Neural cell (in vitro differentiated cells): ENCODE results near the gene BRINP2.

Experiments used
- POLR2AphosphoS5 ChIP-seq: IDR thresholded peaks from 2 replicates; pipeline ENCODE4 v1.6.1; 2012
- REST ChIP-seq: IDR thresholded peaks from 2 replicates; pipeline ENCODE4 v1.6.1; 2012; ENCODE audit warnings: borderline replicate concordance
- SMC3 ChIP-seq: fragments of 450-650 bp; conservative IDR thresholded peaks from 2 replicates; pipeline ENCODE4 v1.6.1; 2014; ENCODE audit warnings: antibody characterized with exemption, mild to moderate bottlenecking, moderate library complexity; ENCODE audit not compliant: poor library complexity
- TF ChIP-seq, protein P1 (sequence below): fragments of 450-650 bp; IDR thresholded peaks from 2 replicates; pipeline ENCODE4 v1.5.1; 2014; ENCODE audit warnings: antibody characterized with exemption, mild to moderate bottlenecking, moderate library complexity; ENCODE audit not compliant: poor library complexity, severe bottlenecking

GRCh38 chr1:177181280-177181630 lies 10.5 kb downstream of the BRINP2 start:
- TF ChIP-seq, protein P1, sequence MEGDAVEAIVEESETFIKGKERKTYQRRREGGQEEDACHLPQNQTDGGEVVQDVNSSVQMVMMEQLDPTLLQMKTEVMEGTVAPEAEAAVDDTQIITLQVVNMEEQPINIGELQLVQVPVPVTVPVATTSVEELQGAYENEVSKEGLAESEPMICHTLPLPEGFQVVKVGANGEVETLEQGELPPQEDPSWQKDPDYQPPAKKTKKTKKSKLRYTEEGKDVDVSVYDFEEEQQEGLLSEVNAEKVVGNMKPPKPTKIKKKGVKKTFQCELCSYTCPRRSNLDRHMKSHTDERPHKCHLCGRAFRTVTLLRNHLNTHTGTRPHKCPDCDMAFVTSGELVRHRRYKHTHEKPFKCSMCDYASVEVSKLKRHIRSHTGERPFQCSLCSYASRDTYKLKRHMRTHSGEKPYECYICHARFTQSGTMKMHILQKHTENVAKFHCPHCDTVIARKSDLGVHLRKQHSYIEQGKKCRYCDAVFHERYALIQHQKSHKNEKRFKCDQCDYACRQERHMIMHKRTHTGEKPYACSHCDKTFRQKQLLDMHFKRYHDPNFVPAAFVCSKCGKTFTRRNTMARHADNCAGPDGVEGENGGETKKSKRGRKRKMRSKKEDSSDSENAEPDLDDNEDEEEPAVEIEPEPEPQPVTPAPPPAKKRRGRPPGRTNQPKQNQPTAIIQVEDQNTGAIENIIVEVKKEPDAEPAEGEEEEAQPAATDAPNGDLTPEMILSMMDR = no peak
- no peak for TF ChIP-seq POLR2AphosphoS5
- TF ChIP-seq REST = no peak
- TF ChIP-seq SMC3 = no peak
